H1 (cell line): Measurements from ENCODE around the gene EHD4. TPM values are rescaled to one million over a fixed set of nuclear protein-coding genes. Genes with fewer than 3 reads are reported as not detected.

Source experiments
- CTCF ChIA-PET: fragments of 300-600 bp; sonication (Branson Sonifier 250); formaldehyde crosslinking; loops from one replicate; lab custom pipeline; 2021; ENCODE audit not compliant: partially characterized antibody; lab: Charles Lee
- POLR2A ChIA-PET: fragments of 300-600 bp; sonication (Branson Sonifier 250); formaldehyde crosslinking; loops from one replicate; lab custom pipeline; 2021; ENCODE audit warnings: inconsistent platforms; ENCODE audit not compliant: partially characterized antibody; lab: Charles Lee
- DNase-seq, 2 experiments: peaks; one replicate each; pipeline versions ENCODE4 v3.0.0 to v3.0.0-alpha.2; 2010 to 2022; ENCODE audit warnings: low spot score in 2 of 2, low read depth in 1 of 2, mixed read lengths in 1 of 2
- FAIRE-seq: peaks from 2 replicates; lab custom pipeline; 2011; peaks lifted over from hg19 to GRCh38; lab: Jason Lieb, UNC
- H2AFZ ChIP-seq: 2 replicates; pipeline ENCODE4 v1.8.1; 2012; ENCODE audit warnings: low read length, inconsistent platforms
- H2AK5ac ChIP-seq: 2 replicates; pipeline ENCODE4 v1.6.1; 2013; ENCODE audit warnings: low read depth, low read length
- H2BK120ac ChIP-seq: replicated peaks from 2 replicates; pipeline ENCODE3; 2013; ENCODE audit warnings: low read depth, low read length, inconsistent platforms
- H2BK12ac ChIP-seq: 2 replicates; pipeline ENCODE4 v1.6.1; 2013; ENCODE audit warnings: low read depth, low read length
- H2BK15ac ChIP-seq: 2 replicates; pipeline ENCODE4 v1.6.1; 2013; ENCODE audit warnings: low read length
- H2BK20ac ChIP-seq: 2 replicates; pipeline ENCODE4 v1.6.1; 2013; ENCODE audit warnings: low read length
- H2BK5ac ChIP-seq: 2 replicates; pipeline ENCODE4 v1.6.1; 2013; ENCODE audit warnings: low read depth, low read length
- H3K14ac ChIP-seq: 2 replicates; pipeline ENCODE4 v1.6.1; 2013; ENCODE audit warnings: inconsistent platforms; ENCODE audit not compliant: insufficient read length
- H3K18ac ChIP-seq: 2 replicates; pipeline ENCODE4 v1.6.1; 2013; ENCODE audit warnings: low read length; ENCODE audit errors: extremely low read depth
- H3K23ac ChIP-seq: 2 replicates; pipeline ENCODE4 v1.6.1; 2013; ENCODE audit warnings: inconsistent platforms; ENCODE audit not compliant: insufficient read length
- H3K23me2 ChIP-seq: 2 replicates; pipeline ENCODE4 v1.6.1; 2013; ENCODE audit warnings: low read depth, low read length
- H3K27ac ChIP-seq: 2 replicates; pipeline ENCODE4 v1.6.1; 2011; ENCODE audit warnings: low read depth, low read length, inconsistent platforms
- H3K27me3 ChIP-seq, 4 experiments: replicated peaks in 1 of 4; 1 replicate in 1 of 4; 2 replicates in 3 of 4; pipeline versions ENCODE4 v1.6.1 to v1.8.1; 2011 to 2013; ENCODE audit warnings: low read length in 3 of 4, mild to moderate bottlenecking in 3 of 4, inconsistent platforms in 2 of 4, mixed read lengths in 2 of 4, moderate library complexity in 1 of 4; ENCODE audit not compliant: control insufficient read depth in 3 of 4, insufficient read depth in 3 of 4; ENCODE audit errors: extremely low read depth in 1 of 4
- H3K36me3 ChIP-seq, 4 experiments: 2 replicates each; pipeline versions ENCODE4 v1.6.1 to v1.8.1; 2011 to 2013; ENCODE audit warnings: mild to moderate bottlenecking in 4 of 4, low read length in 3 of 4, moderate library complexity in 2 of 4, control low read depth in 1 of 4, inconsistent platforms in 1 of 4; ENCODE audit not compliant: insufficient read depth in 4 of 4, control insufficient read depth in 2 of 4
- H3K4ac ChIP-seq: replicated peaks from 2 replicates; pipeline ENCODE3; 2013; ENCODE audit warnings: low read length, low read depth, mixed read lengths, inconsistent platforms; ENCODE audit not compliant: insufficient read length
- H3K4me1 ChIP-seq, 4 experiments: replicated peaks in 1 of 4; 1 replicate in 1 of 4; 2 replicates in 3 of 4; pipeline versions ENCODE4 v1.6.1 to v1.8.1; 2011 to 2013; ENCODE audit warnings: low read length in 3 of 4, inconsistent platforms in 2 of 4, mixed read lengths in 1 of 4; ENCODE audit not compliant: insufficient read depth in 4 of 4, control insufficient read depth in 3 of 4
- H3K4me2 ChIP-seq, 2 experiments: 2 replicates each; pipeline versions ENCODE4 v1.6.1 to v1.8.1; 2011 to 2013; ENCODE audit warnings: low read depth in 2 of 2, low read length in 2 of 2, control low read depth in 1 of 2, inconsistent platforms in 1 of 2, mild to moderate bottlenecking in 1 of 2; ENCODE audit not compliant: insufficient read depth in 1 of 2
- H3K4me3 ChIP-seq, 4 experiments: fragments of 200-600, 300-600 bp in 1 of 4; sonication (generic), shearing (Covaris generic), sonication (Bioruptor Twin) in 1 of 4; 2 replicates each; pipeline versions ENCODE4 v1.5.1 to v1.8.1; 2011 to 2016; ENCODE audit warnings: low read length in 4 of 4, low read depth in 3 of 4, control low read depth in 2 of 4, inconsistent platforms in 2 of 4, mild to moderate bottlenecking in 2 of 4, mixed read lengths in 1 of 4, moderate library complexity in 1 of 4; ENCODE audit not compliant: insufficient read depth in 2 of 4; ENCODE audit errors: extremely low read depth in 1 of 4
- H3K56ac ChIP-seq: replicated peaks from 2 replicates; pipeline ENCODE3; 2013; ENCODE audit warnings: low read depth, mild to moderate bottlenecking, mixed read lengths, low read length, inconsistent platforms; ENCODE audit not compliant: insufficient read length
- H3K79me1 ChIP-seq: 2 replicates; pipeline ENCODE4 v1.6.1; 2013; ENCODE audit warnings: low read depth, low read length, control low read depth
- H3K79me2 ChIP-seq, 2 experiments: 2 replicates each; pipeline versions ENCODE4 v1.6.1 to v1.8.1; 2012 to 2013; ENCODE audit warnings: low read length in 2 of 2, mild to moderate bottlenecking in 2 of 2, inconsistent platforms in 1 of 2; ENCODE audit not compliant: insufficient read depth in 2 of 2, control insufficient read depth in 1 of 2
- H3K9ac ChIP-seq, 4 experiments: replicated peaks in 1 of 4; 1 replicate in 1 of 4; 2 replicates in 3 of 4; pipeline versions ENCODE4 v1.6.1 to v1.8.1; 2011 to 2013; ENCODE audit warnings: low read depth in 3 of 4, low read length in 3 of 4, control low read depth in 2 of 4, mild to moderate bottlenecking in 2 of 4, moderate library complexity in 2 of 4, inconsistent platforms in 1 of 4; ENCODE audit errors: extremely low read depth in 1 of 4
- H3K9me3 ChIP-seq, 2 experiments: 2 replicates each; pipeline versions ENCODE4 v1.6.1 to v1.8.1; 2012 to 2013; ENCODE audit warnings: mild to moderate bottlenecking in 2 of 2, moderate library complexity in 2 of 2, control low read depth in 1 of 2, inconsistent platforms in 1 of 2, low read depth in 1 of 2, low read length in 1 of 2, mixed read lengths in 1 of 2; ENCODE audit not compliant: insufficient read depth in 2 of 2
- H4K20me1 ChIP-seq, 2 experiments: replicated peaks in 1 of 2; 2 replicates each; pipeline versions ENCODE3 to v1.8.1; 2011 to 2013; ENCODE audit warnings: inconsistent platforms in 2 of 2, low read length in 2 of 2, mild to moderate bottlenecking in 1 of 2; ENCODE audit not compliant: insufficient read depth in 2 of 2, control insufficient read depth in 1 of 2
- H4K5ac ChIP-seq: 2 replicates; pipeline ENCODE4 v1.6.1; 2013; ENCODE audit warnings: low read length, low read depth, mixed read lengths, inconsistent platforms; ENCODE audit not compliant: insufficient read length
- H4K8ac ChIP-seq: 2 replicates; pipeline ENCODE4 v1.8.0; 2013; ENCODE audit warnings: mild to moderate bottlenecking, moderate library complexity, low read length, inconsistent platforms; ENCODE audit not compliant: insufficient read depth; ENCODE audit errors: extremely low read depth
- H4K91ac ChIP-seq: replicated peaks from 2 replicates; pipeline ENCODE3; 2013; ENCODE audit warnings: low read length, mixed read lengths, inconsistent platforms; ENCODE audit not compliant: insufficient read length
- CREB1 ChIP-seq: IDR thresholded peaks from 2 replicates; pipeline ENCODE4 v1.6.1; 2012; ENCODE audit warnings: inconsistent platforms
- GTF2F1 ChIP-seq: IDR thresholded peaks from 2 replicates; pipeline ENCODE4 v1.6.1; 2012; ENCODE audit warnings: low read depth, low read length, improper control_type of control experiment, borderline replicate concordance
- JUN ChIP-seq: IDR thresholded peaks from 2 replicates; pipeline ENCODE4 v1.6.1; 2011; ENCODE audit warnings: low read depth, mild to moderate bottlenecking, improper control_type of control experiment, low read length
- POLR2A ChIP-seq, 2 experiments: IDR thresholded peaks; 1 replicate in 1 of 2; 2 replicates in 1 of 2; pipeline ENCODE4 v1.6.1; 2011; ENCODE audit warnings: low read depth in 2 of 2, low read length in 2 of 2, mild to moderate bottlenecking in 2 of 2; ENCODE audit errors: control extremely low read depth in 1 of 2
- SP2 ChIP-seq: IDR thresholded peaks from 2 replicates; pipeline ENCODE4 v1.6.1; 2012; ENCODE audit warnings: mild to moderate bottlenecking, low read length, inconsistent platforms
- whole genome bisulfite sequencing, 2 experiments: shearing (Covaris generic) in 1 of 2; methylation state at CpG; one replicate each; pipeline versions ENCODE4 v1.1.6 to v1.1.7; 2013 to 2015; ENCODE audit warnings: low lambda C conversion rate in 2 of 2, mixed read lengths in 2 of 2, inconsistent platforms in 1 of 2, low coverage in 1 of 2, missing lambda C conversion rate in 1 of 2; ENCODE audit not compliant: insufficient replicate concordance in 2 of 2, insufficient coverage in 1 of 2, insufficient read length in 1 of 2; ENCODE audit errors: extremely low coverage in 1 of 2, missing lambda C conversion rate in 1 of 2; 5-methylcytosine and 5-hydroxymethylcytosine counted together
- polyA plus RNA-seq, 7 experiments: library from polyadenylated mRNA; depleted of rRNA in 3 of 7; stranded (reverse) in 5 of 7; unstranded in 2 of 7; fragments of >200 nt in 5 of 7; fragments of 200-250 nt in 2 of 7; gene quantifications; 1 replicate in 5 of 7; 2 replicates in 1 of 7; 4 replicates in 1 of 7; pipeline versions ENCODE4 v1.2.1 to v1.2.3, GENCODE V29; 2011 to 2013; ENCODE audit warnings: missing spikeins in 2 of 7, mixed read lengths in 2 of 7
- total RNA-seq: library from RNA; stranded (reverse); fragmentation: NEBNext Ultra II Directional; extraction: Animal tissue kit (Norgen Biotek cat#: 25700); gene quantifications from 2 replicates; pipeline ENCODE4 v1.2.1, GENCODE V29; 2021
- TF ChIP-seq, protein P1 (sequence below): IDR thresholded peaks from 2 replicates; pipeline ENCODE4 v1.6.1; 2012; ENCODE audit warnings: inconsistent platforms

Gene EHD4
- total and polyA plus RNA-seq, 2 of the 8 experiments (the other 6 are each of a cell fraction or from before 2014, with no cell fraction given): 17.5 to 24.5 TPM

GRCh38 chr15:41987246-41987924 is 15.0 kb upstream of the EHD4 start:
- no peaks in the 10 kb centered on the region for H3K79me2 ChIP-seq
- no peak overlapping the region for H2BK15ac ChIP-seq
- no peak overlapping the region for H2BK120ac ChIP-seq
- H3K9me3 ChIP-seq: no peaks in the 10 kb centered on the region
- no peak overlapping the region for H3K9ac ChIP-seq
- H3K4me3 ChIP-seq: no peak overlapping the region
- H4K5ac ChIP-seq: no peak overlapping the region
- ChIA-PET POLR2A (interaction anchor here (3.1 kb wide), 1 partner anchor 15 kb away, joined by 14 read pairs; the partner anchor contains the start of gene EHD4), CTCF (interaction anchor here (1.7 to 16.4 kb wide), 7 partner anchors 14 to 151 kb away, joined by 4 to 252 read pairs (median 99); no protein-coding TSS in a partner anchor)
- no peak overlapping the region for H2BK5ac ChIP-seq
- H3K79me1 ChIP-seq: no peaks in the 10 kb centered on the region
- no peaks in the 10 kb centered on the region for H3K27me3 ChIP-seq
- H3K14ac ChIP-seq: no peak overlapping the region
- H2BK20ac ChIP-seq: no peak overlapping the region
- H3K4me2 ChIP-seq: no peak overlapping the region
- no peak overlapping the region for H3K56ac ChIP-seq
- peaks cover 0 to 5% (median 1%) of the 10 kb centered on the region in 4 experiments; a peak in 4 of 7 replicates for H3K4me1 ChIP-seq
- FAIRE-seq: no peak
- H3K27ac ChIP-seq: no peak overlapping the region
- no peaks in the 10 kb centered on the region for H3K23me2 ChIP-seq
- H3K18ac ChIP-seq: no peak overlapping the region
- no peak overlapping the region for H4K8ac ChIP-seq
- H3K23ac ChIP-seq: no peak overlapping the region
- no peak for DNase-seq
- no peak for TF ChIP-seq POLR2A (IDR thresholded peaks at IDR 0.05; ENCODE audit: control extremely low read depth in 1 of 2, low read depth in 2 of 2, low read length in 2 of 2)
- no peak for TF ChIP-seq SP2
- no peak for TF ChIP-seq GTF2F1
- no peak for TF ChIP-seq CREB1
- TF ChIP-seq, protein P1, sequence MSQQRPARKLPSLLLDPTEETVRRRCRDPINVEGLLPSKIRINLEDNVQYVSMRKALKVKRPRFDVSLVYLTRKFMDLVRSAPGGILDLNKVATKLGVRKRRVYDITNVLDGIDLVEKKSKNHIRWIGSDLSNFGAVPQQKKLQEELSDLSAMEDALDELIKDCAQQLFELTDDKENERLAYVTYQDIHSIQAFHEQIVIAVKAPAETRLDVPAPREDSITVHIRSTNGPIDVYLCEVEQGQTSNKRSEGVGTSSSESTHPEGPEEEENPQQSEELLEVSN: no peak
- no peak for TF ChIP-seq JUN
- H2AFZ ChIP-seq: no peak overlapping the region
- no peak overlapping the region for H4K91ac ChIP-seq
- H2BK12ac ChIP-seq: no peak overlapping the region
- no peak overlapping the region for H3K4ac ChIP-seq
- no peaks in the 10 kb centered on the region for H4K20me1 ChIP-seq
- H3K36me3 ChIP-seq: no peaks in the 10 kb centered on the region
- 82% methylated on average over 12 of the region's 17 CpGs; no CpG with 5 or more reads in 1 of the 2 experiments for WGBS, 2 experiments
- no peak overlapping the region for H2AK5ac ChIP-seq
